GM12801 (cell line): ENCODE results near the gene LNX2.

ENCODE experiments used
- TF ChIP-seq, protein P1 (sequence below): IDR thresholded peaks from one replicate; pipeline ENCODE4 v1.5.1; 2011; ENCODE audit warnings: control low read depth; ENCODE audit not compliant: insufficient read length; ENCODE audit errors: extremely low read depth

The LNX2 gene

GRCh38 chr13:27599096-27599495 lies 21.2 kb downstream of the LNX2 start:
- TF ChIP-seq, protein P1, sequence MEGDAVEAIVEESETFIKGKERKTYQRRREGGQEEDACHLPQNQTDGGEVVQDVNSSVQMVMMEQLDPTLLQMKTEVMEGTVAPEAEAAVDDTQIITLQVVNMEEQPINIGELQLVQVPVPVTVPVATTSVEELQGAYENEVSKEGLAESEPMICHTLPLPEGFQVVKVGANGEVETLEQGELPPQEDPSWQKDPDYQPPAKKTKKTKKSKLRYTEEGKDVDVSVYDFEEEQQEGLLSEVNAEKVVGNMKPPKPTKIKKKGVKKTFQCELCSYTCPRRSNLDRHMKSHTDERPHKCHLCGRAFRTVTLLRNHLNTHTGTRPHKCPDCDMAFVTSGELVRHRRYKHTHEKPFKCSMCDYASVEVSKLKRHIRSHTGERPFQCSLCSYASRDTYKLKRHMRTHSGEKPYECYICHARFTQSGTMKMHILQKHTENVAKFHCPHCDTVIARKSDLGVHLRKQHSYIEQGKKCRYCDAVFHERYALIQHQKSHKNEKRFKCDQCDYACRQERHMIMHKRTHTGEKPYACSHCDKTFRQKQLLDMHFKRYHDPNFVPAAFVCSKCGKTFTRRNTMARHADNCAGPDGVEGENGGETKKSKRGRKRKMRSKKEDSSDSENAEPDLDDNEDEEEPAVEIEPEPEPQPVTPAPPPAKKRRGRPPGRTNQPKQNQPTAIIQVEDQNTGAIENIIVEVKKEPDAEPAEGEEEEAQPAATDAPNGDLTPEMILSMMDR, result no peak

DNA sequence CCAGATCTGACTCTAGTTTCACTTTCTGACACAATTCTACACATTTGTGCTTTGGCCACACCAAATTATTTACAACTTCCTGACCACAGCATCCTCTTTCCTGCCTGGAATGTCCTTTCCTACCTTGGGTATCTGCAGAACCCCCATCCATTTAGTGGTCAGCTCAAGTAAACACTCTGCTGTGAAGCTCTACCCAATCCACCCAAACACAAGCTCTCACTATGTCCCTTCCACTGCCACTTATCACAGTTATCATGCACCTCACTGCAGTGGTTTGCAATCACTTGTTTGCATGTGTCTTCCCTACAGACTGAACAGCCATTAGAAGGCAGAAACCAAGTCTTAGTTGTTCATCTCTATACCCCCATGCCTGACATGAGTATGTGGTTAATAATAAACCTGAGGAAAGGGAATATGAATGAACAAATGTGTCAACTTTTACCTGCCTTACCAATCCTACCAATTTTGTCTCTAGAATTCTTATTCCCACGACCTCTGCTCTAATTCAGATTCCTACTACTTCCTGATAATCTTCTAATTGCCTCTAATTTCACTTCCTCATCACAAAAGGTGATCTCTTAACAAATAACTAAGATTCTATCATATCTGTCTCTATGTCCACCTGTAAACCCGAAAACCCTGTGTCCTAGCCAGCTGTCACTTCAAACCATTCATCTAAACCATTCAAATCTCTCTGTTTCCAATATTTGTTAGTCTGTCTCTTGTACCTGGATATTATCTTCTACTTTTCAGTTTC lies 25.1 kb downstream of the LNX2 start:
- TF ChIP-seq, protein P1, result no peak

GRCh38 chr13:27593267-27593666 lies 27.1 kb downstream of the LNX2 start:
- TF ChIP-seq, protein P1, result no peak

DNA sequence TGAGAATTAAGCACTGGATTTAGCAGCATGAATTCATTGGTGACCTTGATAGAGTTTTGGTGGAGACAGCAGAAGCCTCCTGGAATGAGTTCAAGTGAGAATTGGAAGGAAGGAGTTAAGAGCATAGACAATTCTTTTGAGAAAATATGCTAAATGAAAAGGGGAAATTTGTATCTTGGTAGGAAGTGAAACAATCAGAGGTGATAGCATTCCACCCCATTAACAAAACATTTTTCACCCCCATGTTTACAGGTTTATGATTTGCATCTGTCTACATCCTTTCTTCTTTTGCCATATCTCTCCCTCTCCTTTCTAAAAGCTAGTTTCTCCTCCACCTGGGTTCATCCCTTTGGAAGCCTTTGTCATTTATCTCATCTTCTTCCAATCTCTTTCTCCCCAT lies 27.5 kb downstream of the LNX2 start:
- TF ChIP-seq, protein P1, result no peak

DNA sequence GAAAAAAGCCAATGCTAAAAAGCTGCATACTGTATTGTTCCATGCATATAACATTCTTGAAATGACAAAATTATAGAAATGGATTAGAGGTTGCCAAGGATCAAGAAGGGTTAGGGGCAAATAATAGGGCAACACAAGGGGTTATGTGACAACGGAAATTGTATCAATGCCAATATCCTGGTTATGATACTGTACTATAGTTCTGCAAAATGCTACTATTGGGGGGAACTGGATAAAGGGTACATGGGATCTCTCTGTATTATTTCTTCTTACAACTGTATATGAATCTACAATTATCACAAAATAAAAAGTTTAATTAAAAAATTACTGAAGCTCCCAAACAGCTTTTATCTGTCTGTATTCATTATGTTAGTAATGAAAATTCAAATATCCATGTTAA lies 31.9 kb downstream of the LNX2 start:
- TF ChIP-seq, protein P1, result no peak

DNA sequence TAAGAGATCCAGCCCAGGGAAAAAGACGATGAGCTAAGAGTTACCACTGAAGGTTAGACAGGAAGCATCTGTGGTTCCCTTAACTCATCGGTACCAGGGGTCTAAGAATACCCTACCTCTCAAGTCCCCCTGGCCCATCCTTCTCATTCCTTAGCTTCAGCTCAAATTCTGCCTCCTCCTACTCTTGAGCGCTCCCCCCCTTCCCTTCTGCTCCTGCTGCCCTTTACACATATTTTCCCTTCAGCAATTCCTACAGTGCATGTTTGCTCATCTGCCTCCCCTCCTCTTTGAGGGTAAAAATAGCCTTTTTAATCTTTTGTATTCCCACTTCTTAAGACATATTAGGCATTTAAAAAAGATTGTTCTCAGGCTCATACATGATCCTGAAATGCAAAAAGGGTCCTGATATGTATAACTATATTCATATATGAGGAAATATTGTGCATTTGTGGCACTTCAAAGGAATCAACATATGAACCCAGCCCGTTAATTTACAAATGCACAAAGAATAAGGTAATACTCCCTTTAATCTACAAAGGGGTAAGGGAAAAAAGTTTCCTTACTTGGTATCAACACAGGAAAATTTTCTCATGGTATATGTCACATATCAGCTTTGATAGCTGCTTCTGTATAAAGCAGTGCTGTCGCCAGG lies 33.1 kb downstream of the LNX2 start:
- TF ChIP-seq, protein P1, result no peak

DNA sequence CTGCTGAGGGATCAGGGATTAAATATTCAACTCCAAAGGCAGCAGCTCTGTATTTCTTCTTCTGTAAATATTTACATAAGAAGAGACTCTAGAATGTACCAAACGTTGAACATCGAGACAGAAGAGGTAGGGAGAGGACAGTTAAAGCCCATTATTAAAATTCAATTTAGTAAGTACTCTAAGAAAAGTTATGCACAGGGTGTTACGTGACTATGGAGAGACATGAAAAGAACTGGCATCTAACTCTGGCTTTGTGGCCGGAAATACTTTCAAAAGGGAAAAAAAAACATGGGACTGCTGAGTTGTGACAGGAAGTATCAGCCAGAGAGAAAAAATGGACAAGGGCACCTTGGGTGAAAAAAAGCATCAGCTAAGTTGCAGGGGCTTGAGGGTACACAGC lies 36.7 kb downstream of the LNX2 start:
- TF ChIP-seq, protein P1, result no peak
